Measurements from ENCODE around the gene SMG5. TPM values are rescaled to one million over a fixed set of nuclear protein-coding genes. Genes with fewer than 3 reads are reported as not detected.
A peak's percentile ranks its signal among the peaks of the same experiment; 100 is the strongest.

Gene SMG5
- total and polyA plus RNA-seq, 7 donors: 46.8 to 90.7 (median 72.4) TPM

DNA sequence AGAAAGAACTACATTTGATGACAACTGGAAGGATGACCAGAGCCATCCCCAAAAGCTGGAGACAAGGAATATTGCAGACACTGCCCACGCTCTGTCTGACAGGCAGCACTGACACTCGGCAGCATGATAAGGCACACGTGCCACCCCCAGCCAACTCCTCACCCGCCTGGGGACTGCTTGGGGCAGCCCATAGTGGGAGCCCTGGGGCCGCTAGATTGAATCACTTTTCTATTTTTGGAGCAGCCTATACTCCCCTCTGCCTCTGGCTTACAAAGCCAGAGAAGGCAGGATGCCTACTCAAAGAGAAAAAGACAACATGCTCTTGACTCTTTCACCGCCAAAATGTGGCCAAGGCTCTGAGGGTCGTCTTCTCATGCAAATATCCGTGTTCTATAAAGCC is 1.3 kb downstream of the SMG5 start:
- H3K9me3 ChIP-seq: no peaks in the 10 kb centered on the region
- ATAC-seq (peak; percentile 85 to 88 (median 87)), DNase-seq (peak; percentile 74 to 90)
- intact Hi-C loops (cut with DNase I): no loop called here
- 12 to 21% (median 13%) methylated on average over 8 of the region's 8 CpGs for WGBS, 3 donors
- H3K4me3 ChIP-seq: peak overlapping the region; percentile 85
- H3K27ac ChIP-seq: peak overlapping the region; percentile 92
- peaks cover 33% of the 10 kb centered on the region for H3K4me1 ChIP-seq
- H3K27me3 ChIP-seq (ENCODE audit: insufficient read depth in 3 of 3, low read length in 2 of 3): no peaks in the 10 kb centered on the region
- peaks cover 10 to 38% of the 10 kb centered on the region in 2 donors for H3K36me3 ChIP-seq (ENCODE audit: insufficient read depth in 1 of 2, low read depth in 1 of 2)
- TF ChIP-seq CTCF (IDR thresholded peaks at IDR 0.05): no peak

DNA sequence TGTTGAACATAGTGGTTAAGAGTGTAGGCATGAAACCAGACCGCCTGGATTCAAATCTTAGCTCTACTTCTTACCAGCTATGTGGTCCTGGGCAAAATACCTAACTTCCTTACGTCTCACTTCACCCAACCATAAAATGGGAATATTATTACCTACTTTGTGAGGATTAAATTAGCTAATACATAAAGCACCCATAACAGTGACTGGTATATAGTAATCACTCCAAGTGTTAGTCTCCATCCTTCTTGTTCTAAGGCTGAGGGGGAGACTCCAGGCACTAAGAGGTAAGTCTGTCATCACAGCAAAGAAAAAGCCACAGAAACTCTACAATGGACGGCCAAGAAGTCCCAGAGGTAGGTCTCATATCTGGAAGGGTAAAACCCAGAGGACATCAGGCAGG is 2.8 kb downstream of the SMG5 start:
- no peak for ATAC-seq
- Histone ChIP-seq H3K4me1 (peaks cover 33% of the 10 kb centered on the region), H3K4me3 (no peak overlapping the region), H3K36me3 (ENCODE audit: insufficient read depth in 1 of 2, low read depth in 1 of 2) (peaks cover 13 to 43% of the 10 kb centered on the region in 2 donors), H3K27ac (peak overlapping the region; percentile 92), H3K9me3 (no peaks in the 10 kb centered on the region), H3K27me3 (ENCODE audit: insufficient read depth in 3 of 3, low read length in 2 of 3) (no peaks in the 10 kb centered on the region)
- TF ChIP-seq CTCF (IDR thresholded peaks at IDR 0.05): no peak
- WGBS, 3 donors: 90 to 92% (median 91%) methylated on average over 3 of the region's 3 CpGs
- intact Hi-C loops (cut with DNase I): no loop called here
- no peak for DNase-seq

GRCh38 chr1:156276966-156277381 is 5.7 kb downstream of the SMG5 start:
- intact Hi-C loops (cut with DNase I): no loop called here
- no peak overlapping the region for H3K27ac ChIP-seq
- TF ChIP-seq CTCF (IDR thresholded peaks at IDR 0.05): no peak

DNA sequence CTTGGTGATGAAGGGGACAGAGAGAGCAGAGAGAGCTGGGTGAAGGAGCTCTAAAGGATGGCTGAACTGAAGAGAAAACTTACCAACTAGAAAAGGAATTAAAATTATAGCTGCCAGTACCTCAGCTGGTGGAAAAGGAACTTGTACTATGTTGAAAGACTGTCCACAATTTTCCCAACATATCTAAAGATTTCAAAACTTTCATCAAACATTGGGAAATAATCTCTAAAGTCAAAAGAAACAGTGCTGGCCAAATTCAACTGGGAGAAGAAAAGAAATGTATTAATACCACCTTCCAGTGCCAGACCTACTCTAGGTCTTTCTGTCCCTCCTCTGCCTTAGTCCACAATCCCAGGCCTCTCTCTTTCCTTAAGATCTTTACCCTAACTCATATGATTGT is 6.1 kb downstream of the SMG5 start:
- H3K36me3 ChIP-seq (ENCODE audit: insufficient read depth in 1 of 2, low read depth in 1 of 2): peaks cover 26 to 76% of the 10 kb centered on the region in 2 donors
- no peak for TF ChIP-seq CTCF (IDR thresholded peaks at IDR 0.05)
- no peak overlapping the region for H3K27ac ChIP-seq
- no peak for ATAC-seq
- peaks cover 22% of the 10 kb centered on the region for H3K4me1 ChIP-seq
- H3K27me3 ChIP-seq (ENCODE audit: insufficient read depth in 3 of 3, low read length in 2 of 3): no peaks in the 10 kb centered on the region
- H3K9me3 ChIP-seq: no peaks in the 10 kb centered on the region
- DNase-seq: no peak
- intact Hi-C loops (cut with DNase I): no loop called here
- H3K4me3 ChIP-seq: no peak overlapping the region

More at GRCh38 chr1:156276966-156277381, 5.7 kb downstream of the SMG5 start:
- Histone ChIP-seq H3K4me1 (peaks cover 25% of the 10 kb centered on the region), H3K27me3 (ENCODE audit: insufficient read depth in 3 of 3, low read length in 2 of 3) (no peaks in the 10 kb centered on the region), H3K4me3 (no peak overlapping the region), H3K9me3 (no peaks in the 10 kb centered on the region), H3K36me3 (ENCODE audit: insufficient read depth in 1 of 2, low read depth in 1 of 2) (peaks cover 25 to 72% of the 10 kb centered on the region in 2 donors)
- WGBS, 3 donors: 58 to 86% (median 67%) methylated on average over 6 of the region's 6 CpGs
- DNase-seq: no peak
- peak in 2 of 4 donors; percentile 26 to 32 for ATAC-seq

DNA sequence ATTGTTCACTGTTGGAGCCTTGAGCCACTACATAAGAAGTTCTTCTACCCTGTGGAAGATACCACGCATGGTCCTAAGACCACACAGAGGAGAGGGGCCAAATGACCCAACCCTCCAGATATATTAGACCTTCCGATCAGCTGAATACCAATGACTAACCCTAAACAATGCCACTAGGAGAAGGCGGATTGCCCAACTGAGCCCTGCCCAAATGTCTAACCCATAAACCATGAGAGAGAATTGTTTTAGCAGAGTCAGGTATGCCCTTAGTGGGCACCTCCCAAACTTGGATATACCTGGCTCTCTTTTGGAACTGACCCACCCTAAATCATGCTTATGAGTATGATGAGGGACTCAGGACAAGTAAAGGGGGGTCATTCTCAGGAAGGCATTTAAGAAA is 12.3 kb downstream of the SMG5 start:
- no peak overlapping the region for H3K27ac ChIP-seq
- no peaks in the 10 kb centered on the region for H3K4me1 ChIP-seq
- no peak overlapping the region for H3K4me3 ChIP-seq
- H3K9me3 ChIP-seq: no peaks in the 10 kb centered on the region
- no peaks in the 10 kb centered on the region for H3K27me3 ChIP-seq (ENCODE audit: insufficient read depth in 3 of 3, low read length in 2 of 3)
- intact Hi-C loops (cut with DNase I): no loop called here
- H3K36me3 ChIP-seq (ENCODE audit: insufficient read depth in 1 of 2, low read depth in 1 of 2): peaks cover 31 to 100% of the 10 kb centered on the region in 2 donors
- no peak for TF ChIP-seq CTCF (IDR thresholded peaks at IDR 0.05)
- WGBS, 3 donors: 95 to 98% (median 97%) methylated on average over 3 of the region's 3 CpGs
- ATAC-seq: no peak
- DNase-seq: no peak

Data from psoas muscle (tissue), 8 donors.